ENCODE data around the gene GFRA1.

- TF ChIP-seq, protein P1, sequence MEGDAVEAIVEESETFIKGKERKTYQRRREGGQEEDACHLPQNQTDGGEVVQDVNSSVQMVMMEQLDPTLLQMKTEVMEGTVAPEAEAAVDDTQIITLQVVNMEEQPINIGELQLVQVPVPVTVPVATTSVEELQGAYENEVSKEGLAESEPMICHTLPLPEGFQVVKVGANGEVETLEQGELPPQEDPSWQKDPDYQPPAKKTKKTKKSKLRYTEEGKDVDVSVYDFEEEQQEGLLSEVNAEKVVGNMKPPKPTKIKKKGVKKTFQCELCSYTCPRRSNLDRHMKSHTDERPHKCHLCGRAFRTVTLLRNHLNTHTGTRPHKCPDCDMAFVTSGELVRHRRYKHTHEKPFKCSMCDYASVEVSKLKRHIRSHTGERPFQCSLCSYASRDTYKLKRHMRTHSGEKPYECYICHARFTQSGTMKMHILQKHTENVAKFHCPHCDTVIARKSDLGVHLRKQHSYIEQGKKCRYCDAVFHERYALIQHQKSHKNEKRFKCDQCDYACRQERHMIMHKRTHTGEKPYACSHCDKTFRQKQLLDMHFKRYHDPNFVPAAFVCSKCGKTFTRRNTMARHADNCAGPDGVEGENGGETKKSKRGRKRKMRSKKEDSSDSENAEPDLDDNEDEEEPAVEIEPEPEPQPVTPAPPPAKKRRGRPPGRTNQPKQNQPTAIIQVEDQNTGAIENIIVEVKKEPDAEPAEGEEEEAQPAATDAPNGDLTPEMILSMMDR (IDR thresholded peaks at IDR 0.05), result no peak
- no peak for TF ChIP-seq EZH2 (IDR thresholded peaks at IDR 0.05; ENCODE audit: borderline replicate concordance, insufficient read depth, low read depth, low read length, poor library complexity, severe bottlenecking)
These were observed 231.1 kb downstream of the GFRA1 start for GRCh38 chr10:116041948-116042347.

All from B cell (primary cell).